Tibial nerve (tissue), 4 donors: ENCODE measurements around the gene OCLN. TPM values are rescaled to one million over a fixed set of nuclear protein-coding genes. Genes with fewer than 3 reads are reported as not detected.

Experiments
- DNase-seq, 2 donors: peaks; one replicate each; pipeline ENCODE4 v3.0.0-alpha.2; 2019; ENCODE audit warnings: low spot score in 2 of 2
- H3K27ac ChIP-seq, 4 donors: fragments of 200-600 bp; sonication (generic) in 3 of 4; one replicate each; pipeline ENCODE4 v1.5.1; 2017 to 2019; ENCODE audit warnings: mild to moderate bottlenecking in 1 of 4
- H3K27me3 ChIP-seq, 2 donors: fragments of 200-600 bp; sonication (generic) in 1 of 2; one replicate each; pipeline versions ENCODE4 v1.5.1 to v1.6.0; 2017 to 2019
- H3K36me3 ChIP-seq, 3 donors: fragments of 200-600 bp; sonication (generic); one replicate each; pipeline ENCODE4 v1.5.1; 2018 to 2019
- H3K4me1 ChIP-seq, 4 donors: fragments of 200-600 bp; sonication (generic) in 3 of 4; one replicate each; pipeline ENCODE4 v1.5.1; 2017 to 2019
- H3K4me3 ChIP-seq, 4 donors: fragments of 200-600 bp; sonication (generic) in 3 of 4; one replicate each; pipeline ENCODE4 v1.5.1; 2017 to 2019; ENCODE audit warnings: mild to moderate bottlenecking in 1 of 4, moderate library complexity in 1 of 4
- H3K9me3 ChIP-seq, 4 donors: fragments of 200-600 bp; sonication (generic) in 3 of 4; one replicate each; pipeline ENCODE4 v1.5.1; 2017 to 2019
- CTCF ChIP-seq, 5 experiments: fragments of 200-600 bp in 3 of 5; fragments of 450-650 bp in 2 of 5; sonication (generic) in 3 of 5; IDR thresholded peaks; one replicate each; pipeline ENCODE4 v1.5.1; 2016 to 2019; ENCODE audit warnings: antibody characterized with exemption in 5 of 5, mild to moderate bottlenecking in 3 of 5, moderate library complexity in 2 of 5
- EP300 ChIP-seq, 2 donors: sonication (generic); formaldehyde crosslinking; IDR thresholded peaks; one replicate each; pipeline ENCODE4 v1.6.1; 2017; ENCODE audit warnings: antibody characterized with exemption in 2 of 2, mild to moderate bottlenecking in 1 of 2
- POLR2A ChIP-seq, 2 donors: fragments of 450-650 bp; IDR thresholded peaks; one replicate each; pipeline ENCODE4 v1.6.1; 2017; ENCODE audit warnings: antibody characterized with exemption in 2 of 2, mild to moderate bottlenecking in 2 of 2, moderate library complexity in 2 of 2
- WGBS, 2 donors: methylation state at CpG; one replicate each; pipeline ENCODE4 v1.1.5; 2018; 5-methylcytosine and 5-hydroxymethylcytosine counted together
- total RNA-seq, 4 donors: library from RNA; depleted of rRNA; stranded (reverse); fragments of >200 nt; gene quantifications; one replicate each; pipeline ENCODE4 v1.1.0, GENCODE V29; 2016

OCLN gene
- total RNA-seq, 4 donors from 2014 or later = 8.1 to 13.8 (median 9.2) TPM

- H3K9me3 ChIP-seq = no peaks in the 10 kb centered on the region
- no peaks in the 10 kb centered on the region for H3K36me3 ChIP-seq
- H3K27ac ChIP-seq = peak overlapping the region in 2 of 4 donors; percentile 65 to 73
- H3K27me3 ChIP-seq = peaks cover 0 to 43% of the 10 kb centered on the region in 2 donors
- peaks cover 0 to 29% (median 10%) of the 10 kb centered on the region in 4 donors for H3K4me1 ChIP-seq
- TF ChIP-seq CTCF (IDR thresholded peaks at IDR 0.05) (no peak), EP300 (IDR thresholded peaks at IDR 0.05) (no peak), POLR2A (IDR thresholded peaks at IDR 0.05) (no peak)
- no peak for DNase-seq
- peak overlapping the region; percentile 40 to 64 (median 56) for H3K4me3 ChIP-seq
- 0 to 1% methylated on average over 23 to 42 of the region's 42 CpGs for WGBS, 2 donors
Observed at GRCh38 chr5:69492923-69493395, 369 bp downstream of the OCLN start.

GRCh38 chr5:69493396-69494133 lies 975 bp downstream of the OCLN start:
- 3% methylated on average over 35 to 46 of the region's 62 CpGs for WGBS, 2 donors
- Histone ChIP-seq H3K27me3 (peaks cover 0 to 43% of the 10 kb centered on the region in 2 donors), H3K27ac (peak overlapping the region in 2 of 4 donors; percentile 65 to 73)

GRCh38 chr5:69494452-69494851 lies 1.9 kb downstream of the OCLN start:
- Histone ChIP-seq H3K4me3 (peak overlapping the region in 1 of 4 donors; percentile 59), H3K27ac (no peak overlapping the region), H3K36me3 (no peaks in the 10 kb centered on the region), H3K4me1 (peaks cover 0 to 29% (median 10%) of the 10 kb centered on the region in 4 donors), H3K27me3 (peaks cover 0 to 43% of the 10 kb centered on the region in 2 donors), H3K9me3 (no peaks in the 10 kb centered on the region)
- WGBS, 2 donors = 70 to 72% methylated on average over 8 of the region's 8 CpGs
- no peak for DNase-seq
- TF ChIP-seq EP300 (IDR thresholded peaks at IDR 0.05) (no peak), CTCF (IDR thresholded peaks at IDR 0.05) (no peak), POLR2A (IDR thresholded peaks at IDR 0.05) (no peak)

More at GRCh38 chr5:69493396-69494133, 975 bp downstream of the OCLN start:
- Histone ChIP-seq H3K4me3 (peak overlapping the region; percentile 40 to 64 (median 56)), H3K9me3 (no peaks in the 10 kb centered on the region), H3K36me3 (no peaks in the 10 kb centered on the region), H3K4me1 (peaks cover 0 to 29% (median 10%) of the 10 kb centered on the region in 4 donors)
- DNase-seq = no peak
- TF ChIP-seq CTCF (IDR thresholded peaks at IDR 0.05) (no peak), POLR2A (IDR thresholded peaks at IDR 0.05) (no peak), EP300 (IDR thresholded peaks at IDR 0.05) (no peak)

- 30 to 31% methylated on average over 5 of the region's 5 CpGs for WGBS, 2 donors
- no peaks in the 10 kb centered on the region for H3K36me3 ChIP-seq
- H3K27me3 ChIP-seq = peaks cover 0 to 40% of the 10 kb centered on the region in 2 donors
- no peak overlapping the region for H3K27ac ChIP-seq
- H3K4me3 ChIP-seq = no peak overlapping the region
- H3K4me1 ChIP-seq = peaks cover 0 to 26% (median 9%) of the 10 kb centered on the region in 4 donors
- no peak for TF ChIP-seq POLR2A (IDR thresholded peaks at IDR 0.05)
- no peak for TF ChIP-seq CTCF (IDR thresholded peaks at IDR 0.05)
- TF ChIP-seq EP300 (IDR thresholded peaks at IDR 0.05) = no peak
- H3K9me3 ChIP-seq = no peaks in the 10 kb centered on the region
- DNase-seq = no peak
Observed at GRCh38 chr5:69497006-69497520, 4.5 kb downstream of the OCLN start.

GRCh38 chr5:69498384-69498783 lies 5.8 kb downstream of the OCLN start:
- H3K27me3 ChIP-seq = peaks cover 0 to 27% of the 10 kb centered on the region in 2 donors
- TF ChIP-seq EP300 (IDR thresholded peaks at IDR 0.05) (no peak), CTCF (IDR thresholded peaks at IDR 0.05) (no peak), POLR2A (IDR thresholded peaks at IDR 0.05) (no peak)
- 86 to 96% methylated on average over 3 of the region's 3 CpGs for WGBS, 2 donors
- no peaks in the 10 kb centered on the region for H3K9me3 ChIP-seq
- DNase-seq = no peak
- no peaks in the 10 kb centered on the region for H3K36me3 ChIP-seq
- H3K4me3 ChIP-seq = no peak overlapping the region
- H3K4me1 ChIP-seq = peaks cover 0 to 13% (median 2%) of the 10 kb centered on the region in 4 donors
- no peak overlapping the region for H3K27ac ChIP-seq
